GM23248 (cell line): ENCODE results near the gene JMJD6. TPM values are rescaled to one million over a fixed set of nuclear protein-coding genes. Genes with fewer than 3 reads are reported as not detected.

Source experiments
- DNase-seq: peaks from one replicate; pipeline ENCODE4 v3.0.0-alpha.2; 2015
- H2AFZ ChIP-seq: fragments of 200-600 bp; sonication (generic); 2 replicates; pipeline ENCODE4 v1.6.1; 2016; ENCODE audit warnings: antibody characterized with exemption
- H3F3A ChIP-seq: fragments of 200-600 bp; sonication (generic); 2 replicates; pipeline ENCODE4 v1.6.1; 2016; ENCODE audit warnings: mild to moderate bottlenecking, antibody characterized with exemption, mixed run types; ENCODE audit not compliant: insufficient read depth
- H3K27ac ChIP-seq: fragments of 200-600 bp; sonication (generic); 2 replicates; pipeline ENCODE4 v1.5.1; 2016; ENCODE audit warnings: mild to moderate bottlenecking
- H3K27me3 ChIP-seq: fragments of 200-600 bp; sonication (generic); replicated peaks from 2 replicates; pipeline ENCODE4 v1.6.1; 2016; ENCODE audit warnings: mild to moderate bottlenecking; ENCODE audit not compliant: insufficient read depth
- H3K36me3 ChIP-seq: fragments of 200-600 bp; sonication (generic); 2 replicates; pipeline ENCODE4 v1.6.1; 2016; ENCODE audit warnings: low read depth, mild to moderate bottlenecking
- H3K4me1 ChIP-seq: fragments of 200-600 bp; sonication (generic); 2 replicates; pipeline ENCODE4 v1.6.1; 2016; ENCODE audit warnings: mild to moderate bottlenecking; ENCODE audit not compliant: insufficient read depth
- H3K4me2 ChIP-seq: fragments of 200-600 bp; sonication (generic); one replicate; pipeline ENCODE4 v1.6.1; 2016; ENCODE audit warnings: mild to moderate bottlenecking; ENCODE audit not compliant: unreplicated experiment
- H3K4me3 ChIP-seq: fragments of 200-600 bp; sonication (generic); 2 replicates; pipeline ENCODE4 v1.5.1; 2016; ENCODE audit warnings: mild to moderate bottlenecking
- H3K79me2 ChIP-seq: fragments of 200-600 bp; sonication (generic); 2 replicates; pipeline ENCODE4 v1.6.1; 2016; ENCODE audit warnings: mild to moderate bottlenecking; ENCODE audit not compliant: insufficient read depth
- H3K9ac ChIP-seq: fragments of 200-600 bp; sonication (generic); 2 replicates; pipeline ENCODE4 v1.6.1; 2016; ENCODE audit warnings: mild to moderate bottlenecking
- H3K9me2 ChIP-seq: fragments of 200-600 bp; sonication (generic); 2 replicates; pipeline ENCODE4 v1.6.1; 2016; ENCODE audit warnings: mixed run types, mild to moderate bottlenecking, moderate library complexity; ENCODE audit not compliant: insufficient read depth
- H3K9me3 ChIP-seq: fragments of 200-600 bp; sonication (generic); one replicate; pipeline ENCODE4 v1.6.1; 2017; ENCODE audit warnings: low read depth
- H4K20me1 ChIP-seq: fragments of 200-600 bp; sonication (generic); 2 replicates; pipeline ENCODE4 v1.6.0; 2016; ENCODE audit not compliant: insufficient read depth
- EZH2 ChIP-seq: fragments of 200-600 bp; sonication (generic); IDR thresholded peaks from 2 replicates; pipeline ENCODE4 v1.6.1; 2018; ENCODE audit warnings: antibody characterized with exemption, mild to moderate bottlenecking; ENCODE audit not compliant: insufficient read depth, poor library complexity, severe bottlenecking
- EZH2phosphoT487 ChIP-seq: fragments of 200-600 bp; sonication (generic); IDR thresholded peaks from 2 replicates; pipeline ENCODE4 v1.6.1; 2018; ENCODE audit warnings: antibody characterized with exemption, moderate library complexity, mild to moderate bottlenecking, low read depth; ENCODE audit not compliant: insufficient read depth
- WGBS, 2 experiments: methylation state at CpG; one replicate each; pipeline ENCODE4 v1.1.6; 2015 to 2017; ENCODE audit warnings: low lambda C conversion rate in 2 of 2, low coverage in 1 of 2; ENCODE audit errors: missing lambda C conversion rate in 2 of 2; 5-methylcytosine and 5-hydroxymethylcytosine counted together
- in situ Hi-C: fragments of 300-500 bp; cut with MboI; formaldehyde crosslinking; loops from 2 replicates; pipeline ENCODE4 v1.15.0; 2020
- polyA plus RNA-seq: library from polyadenylated mRNA; unstranded; fragments of >200 nt; fragmentation: Nextera tagmentation; extraction: Ambion mirVana; gene quantifications from 2 replicates; pipeline ENCODE4 v1.2.1, GENCODE V29; 2016
- total RNA-seq: library from RNA; depleted of rRNA; stranded (reverse); fragments of >200 nt; shearing (Covaris generic); gene quantifications from 2 replicates; pipeline ENCODE4 v1.2.3, GENCODE V29; 2014

Gene JMJD6
- total and polyA plus RNA-seq, 2 experiments from 2014 or later: 19.0 to 40.0 TPM

DNA sequence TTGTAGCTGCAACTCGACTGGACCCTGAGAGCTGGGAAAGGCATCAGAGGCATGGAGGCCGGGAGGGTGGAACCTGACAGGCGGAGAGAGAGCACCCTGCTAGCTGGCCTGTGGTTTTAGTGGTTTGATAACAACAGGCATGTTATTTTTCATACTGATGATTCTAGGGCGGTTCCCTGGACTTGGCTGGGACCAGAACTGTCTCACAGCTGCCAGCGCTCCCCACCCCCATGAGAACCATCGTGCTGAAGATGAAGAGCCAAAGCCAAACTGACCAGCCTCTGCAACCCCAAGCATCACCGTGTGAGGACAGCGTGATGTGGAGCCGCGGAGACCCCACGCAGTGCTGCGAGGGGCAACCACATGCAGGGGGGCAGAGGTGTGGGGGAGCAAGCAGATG, 44.1 kb downstream of the JMJD6 start:
- peak; percentile 44 for DNase-seq
- peaks cover 7% of the 10 kb centered on the region; the same call in 1 of the 2 replicates for H3F3A ChIP-seq
- H3K4me3 ChIP-seq: no peak overlapping the region
- H3K9me3 ChIP-seq: no peaks in the 10 kb centered on the region
- no peak overlapping the region for H2AFZ ChIP-seq
- TF ChIP-seq EZH2 (no peak), EZH2phosphoT487 (no peak)
- peak overlapping the region; percentile 32; the same call in 1 of the 2 replicates for H3K27ac ChIP-seq
- no peaks in the 10 kb centered on the region for H3K27me3 ChIP-seq
- WGBS, 2 experiments: 45 to 47% methylated on average over 11 to 12 of the region's 12 CpGs
- H3K79me2 ChIP-seq: peaks cover 44% of the 10 kb centered on the region
- in situ Hi-C loops: no loop called here
- no peak overlapping the region for H3K9ac ChIP-seq
- peaks cover 21% of the 10 kb centered on the region for H3K4me1 ChIP-seq
- no peak overlapping the region for H3K4me2 ChIP-seq
- H3K36me3 ChIP-seq: peaks cover 27% of the 10 kb centered on the region; the same call in 1 of the 2 replicates
- no peaks in the 10 kb centered on the region for H3K9me2 ChIP-seq
- no peaks in the 10 kb centered on the region for H4K20me1 ChIP-seq

- TF ChIP-seq EZH2: no peak
- no peak for TF ChIP-seq EZH2phosphoT487
- no peaks in the 10 kb centered on the region for H3K9me3 ChIP-seq
- peak overlapping the region; percentile 6; the same call in 1 of the 2 replicates for H3K9ac ChIP-seq
- H4K20me1 ChIP-seq: no peaks in the 10 kb centered on the region
- peak; percentile 76 for DNase-seq
- peaks cover 27% of the 10 kb centered on the region; the same call in 1 of the 2 replicates for H3K36me3 ChIP-seq
- H3K9me2 ChIP-seq: no peaks in the 10 kb centered on the region
- in situ Hi-C loops: no loop called here
- peaks cover 7% of the 10 kb centered on the region; the same call in 1 of the 2 replicates for H3F3A ChIP-seq
- peaks cover 17% of the 10 kb centered on the region for H3K4me1 ChIP-seq
- 66 to 69% methylated on average over 15 to 16 of the region's 16 CpGs for WGBS, 2 experiments
- H3K4me2 ChIP-seq: no peak overlapping the region
- H3K27me3 ChIP-seq: no peaks in the 10 kb centered on the region
- no peak overlapping the region for H3K4me3 ChIP-seq
- H3K27ac ChIP-seq: peak overlapping the region; percentile 32; the same call in 1 of the 2 replicates
- no peak overlapping the region for H2AFZ ChIP-seq
- H3K79me2 ChIP-seq: peaks cover 36% of the 10 kb centered on the region
Observed at GRCh38 chr17:76681222-76682137, 44.9 kb downstream of the JMJD6 start.

- H2AFZ ChIP-seq: no peak overlapping the region
- no peak overlapping the region for H3K4me3 ChIP-seq
- DNase-seq: no peak
- no peak overlapping the region for H3K27ac ChIP-seq
- peaks cover 20% of the 10 kb centered on the region for H3K79me2 ChIP-seq
- H3K4me2 ChIP-seq: no peak overlapping the region
- in situ Hi-C loops: no loop called here
- H3K9me3 ChIP-seq: no peaks in the 10 kb centered on the region
- peaks cover 17% of the 10 kb centered on the region for H3K4me1 ChIP-seq
- no peak overlapping the region for H3K9ac ChIP-seq
- no peaks in the 10 kb centered on the region for H4K20me1 ChIP-seq
- peaks cover 32% of the 10 kb centered on the region; the same call in 1 of the 2 replicates for H3K36me3 ChIP-seq
- H3F3A ChIP-seq: peaks cover 25% of the 10 kb centered on the region; the same call in 1 of the 2 replicates
- H3K9me2 ChIP-seq: no peaks in the 10 kb centered on the region
- TF ChIP-seq EZH2phosphoT487 (no peak), EZH2 (no peak)
- WGBS, 2 experiments: 19 to 20% methylated on average over 1 of the region's 1 CpG
- no peaks in the 10 kb centered on the region for H3K27me3 ChIP-seq
Observed at GRCh38 chr17:76679239-76679638, 47.2 kb downstream of the JMJD6 start.

GRCh38 chr17:76678330-76678729, 48.1 kb downstream of the JMJD6 start:
- no peak overlapping the region for H3K4me2 ChIP-seq
- in situ Hi-C loops: no loop called here
- no peak overlapping the region for H2AFZ ChIP-seq
- no peaks in the 10 kb centered on the region for H4K20me1 ChIP-seq
- H3K9me3 ChIP-seq: no peaks in the 10 kb centered on the region
- TF ChIP-seq EZH2phosphoT487: no peak
- TF ChIP-seq EZH2: no peak
- H3K9ac ChIP-seq: no peak overlapping the region
- H3F3A ChIP-seq: peaks cover 34% of the 10 kb centered on the region
- H3K4me3 ChIP-seq: no peak overlapping the region
- no peak overlapping the region for H3K27ac ChIP-seq
- H3K36me3 ChIP-seq: peaks cover 30% of the 10 kb centered on the region; the same call in 1 of the 2 replicates
- DNase-seq: no peak
- H3K4me1 ChIP-seq: peaks cover 23% of the 10 kb centered on the region
- H3K27me3 ChIP-seq: no peaks in the 10 kb centered on the region
- H3K79me2 ChIP-seq: peaks cover 14% of the 10 kb centered on the region
- H3K9me2 ChIP-seq: no peaks in the 10 kb centered on the region
- 77 to 83% methylated on average over 12 of the region's 12 CpGs for WGBS, 2 experiments
